ENCODE measurements around the gene ZNF385B.

The ZNF385B gene

DNA sequence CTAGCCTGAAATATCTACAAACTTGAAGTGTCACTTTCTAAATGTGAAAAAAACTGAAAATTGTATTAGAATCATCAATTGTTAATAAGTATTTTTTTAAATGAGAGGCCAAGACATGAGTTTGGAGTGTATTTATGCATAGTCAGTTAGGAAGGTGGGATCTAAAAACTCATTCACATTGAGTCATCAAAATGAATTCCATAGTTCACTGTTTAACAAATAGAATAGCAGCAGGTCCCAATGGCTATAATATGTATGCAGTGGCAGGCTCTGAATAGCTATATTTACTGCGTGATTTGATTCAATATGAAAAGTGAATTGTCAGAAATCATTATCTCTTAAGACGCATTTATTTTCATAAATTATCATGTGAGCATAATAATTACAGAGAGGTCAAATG, 256.1 kb downstream of the ZNF385B start:
- no peak overlapping the region for H3K4me3 ChIP-seq (replicated peaks; ENCODE audit: insufficient read depth, low read length)
- no peaks in the 10 kb centered on the region for H3K27me3 ChIP-seq (ENCODE audit: insufficient read depth, poor library complexity, severe bottlenecking)
- no peak for DNase-seq (ENCODE audit: low read depth in 1 of 2, low spot score in 1 of 2)
- H3K27ac ChIP-seq (replicated peaks) = no peak overlapping the region
- no peak for TF ChIP-seq SPI1 (IDR thresholded peaks at IDR 0.05; ENCODE audit: borderline replicate concordance, low read depth)

DNA sequence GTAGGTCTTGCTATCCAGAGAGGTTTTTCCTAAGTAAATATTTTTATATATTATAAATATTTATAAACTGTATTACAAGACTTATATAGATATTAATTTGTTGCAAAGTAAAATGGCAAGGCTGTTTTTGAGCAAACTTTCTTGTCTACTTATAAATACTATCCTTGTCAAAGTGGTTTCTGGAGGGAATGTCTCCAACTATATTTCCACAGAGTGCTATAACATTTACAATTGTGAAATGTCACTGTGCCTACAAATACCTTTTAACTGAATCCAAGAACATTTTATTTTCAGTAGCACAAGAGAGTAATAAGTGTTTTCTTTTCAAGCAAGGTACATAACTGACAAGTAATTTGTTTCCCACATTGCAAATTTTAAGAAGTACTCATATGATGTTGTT, 256.8 kb downstream of the ZNF385B start:
- H3K27me3 ChIP-seq (ENCODE audit: insufficient read depth, poor library complexity, severe bottlenecking) = no peaks in the 10 kb centered on the region
- no peak overlapping the region for H3K4me3 ChIP-seq (replicated peaks; ENCODE audit: insufficient read depth, low read length)
- no peak for TF ChIP-seq GABPA (IDR thresholded peaks at IDR 0.05; ENCODE audit: low read depth)
- no peak for TF ChIP-seq POLR2AphosphoS5 (IDR thresholded peaks at IDR 0.05; ENCODE audit: low read depth)
- TF ChIP-seq, protein P1, sequence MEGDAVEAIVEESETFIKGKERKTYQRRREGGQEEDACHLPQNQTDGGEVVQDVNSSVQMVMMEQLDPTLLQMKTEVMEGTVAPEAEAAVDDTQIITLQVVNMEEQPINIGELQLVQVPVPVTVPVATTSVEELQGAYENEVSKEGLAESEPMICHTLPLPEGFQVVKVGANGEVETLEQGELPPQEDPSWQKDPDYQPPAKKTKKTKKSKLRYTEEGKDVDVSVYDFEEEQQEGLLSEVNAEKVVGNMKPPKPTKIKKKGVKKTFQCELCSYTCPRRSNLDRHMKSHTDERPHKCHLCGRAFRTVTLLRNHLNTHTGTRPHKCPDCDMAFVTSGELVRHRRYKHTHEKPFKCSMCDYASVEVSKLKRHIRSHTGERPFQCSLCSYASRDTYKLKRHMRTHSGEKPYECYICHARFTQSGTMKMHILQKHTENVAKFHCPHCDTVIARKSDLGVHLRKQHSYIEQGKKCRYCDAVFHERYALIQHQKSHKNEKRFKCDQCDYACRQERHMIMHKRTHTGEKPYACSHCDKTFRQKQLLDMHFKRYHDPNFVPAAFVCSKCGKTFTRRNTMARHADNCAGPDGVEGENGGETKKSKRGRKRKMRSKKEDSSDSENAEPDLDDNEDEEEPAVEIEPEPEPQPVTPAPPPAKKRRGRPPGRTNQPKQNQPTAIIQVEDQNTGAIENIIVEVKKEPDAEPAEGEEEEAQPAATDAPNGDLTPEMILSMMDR (IDR thresholded peaks at IDR 0.05; ENCODE audit: insufficient read depth, low read length) = no peak
- TF ChIP-seq, protein P2, sequence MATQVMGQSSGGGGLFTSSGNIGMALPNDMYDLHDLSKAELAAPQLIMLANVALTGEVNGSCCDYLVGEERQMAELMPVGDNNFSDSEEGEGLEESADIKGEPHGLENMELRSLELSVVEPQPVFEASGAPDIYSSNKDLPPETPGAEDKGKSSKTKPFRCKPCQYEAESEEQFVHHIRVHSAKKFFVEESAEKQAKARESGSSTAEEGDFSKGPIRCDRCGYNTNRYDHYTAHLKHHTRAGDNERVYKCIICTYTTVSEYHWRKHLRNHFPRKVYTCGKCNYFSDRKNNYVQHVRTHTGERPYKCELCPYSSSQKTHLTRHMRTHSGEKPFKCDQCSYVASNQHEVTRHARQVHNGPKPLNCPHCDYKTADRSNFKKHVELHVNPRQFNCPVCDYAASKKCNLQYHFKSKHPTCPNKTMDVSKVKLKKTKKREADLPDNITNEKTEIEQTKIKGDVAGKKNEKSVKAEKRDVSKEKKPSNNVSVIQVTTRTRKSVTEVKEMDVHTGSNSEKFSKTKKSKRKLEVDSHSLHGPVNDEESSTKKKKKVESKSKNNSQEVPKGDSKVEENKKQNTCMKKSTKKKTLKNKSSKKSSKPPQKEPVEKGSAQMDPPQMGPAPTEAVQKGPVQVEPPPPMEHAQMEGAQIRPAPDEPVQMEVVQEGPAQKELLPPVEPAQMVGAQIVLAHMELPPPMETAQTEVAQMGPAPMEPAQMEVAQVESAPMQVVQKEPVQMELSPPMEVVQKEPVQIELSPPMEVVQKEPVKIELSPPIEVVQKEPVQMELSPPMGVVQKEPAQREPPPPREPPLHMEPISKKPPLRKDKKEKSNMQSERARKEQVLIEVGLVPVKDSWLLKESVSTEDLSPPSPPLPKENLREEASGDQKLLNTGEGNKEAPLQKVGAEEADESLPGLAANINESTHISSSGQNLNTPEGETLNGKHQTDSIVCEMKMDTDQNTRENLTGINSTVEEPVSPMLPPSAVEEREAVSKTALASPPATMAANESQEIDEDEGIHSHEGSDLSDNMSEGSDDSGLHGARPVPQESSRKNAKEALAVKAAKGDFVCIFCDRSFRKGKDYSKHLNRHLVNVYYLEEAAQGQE (IDR thresholded peaks at IDR 0.05; ENCODE audit: insufficient replicate concordance, low read depth) = no peak
- no peak for TF ChIP-seq SPI1 (IDR thresholded peaks at IDR 0.05; ENCODE audit: borderline replicate concordance, low read depth)
- no peak for DNase-seq (ENCODE audit: low read depth in 1 of 2, low spot score in 1 of 2)
- no peak overlapping the region for H3K27ac ChIP-seq (replicated peaks)

DNA sequence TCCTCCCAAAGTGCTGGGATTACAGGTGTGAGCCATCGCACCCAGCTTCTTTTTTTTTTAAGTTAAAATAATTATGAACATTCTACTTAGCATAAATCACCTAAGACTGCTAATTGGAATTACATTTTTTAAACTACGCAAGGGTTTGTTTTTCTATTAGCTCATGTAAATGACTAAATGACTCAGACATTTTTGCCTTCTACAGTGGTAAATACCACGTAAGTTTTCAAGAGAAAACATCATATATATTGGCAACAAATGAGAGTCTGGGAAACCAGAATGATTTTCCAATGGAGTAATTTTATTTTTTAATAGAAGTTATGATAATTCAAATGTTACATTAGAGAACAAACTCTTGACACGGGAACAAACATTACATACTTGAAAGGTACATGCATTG, 259.0 kb downstream of the ZNF385B start:
- H3K4me3 ChIP-seq (replicated peaks; ENCODE audit: insufficient read depth, low read length) = no peak overlapping the region
- H3K27ac ChIP-seq (replicated peaks) = no peak overlapping the region
- no peak for DNase-seq (ENCODE audit: low read depth in 1 of 2, low spot score in 1 of 2)
- H3K27me3 ChIP-seq (ENCODE audit: insufficient read depth, poor library complexity, severe bottlenecking) = no peaks in the 10 kb centered on the region
- TF ChIP-seq POLR2AphosphoS5 (IDR thresholded peaks at IDR 0.05; ENCODE audit: low read depth) (no peak), GABPA (IDR thresholded peaks at IDR 0.05; ENCODE audit: low read depth) (no peak)
- TF ChIP-seq, protein P1 (IDR thresholded peaks at IDR 0.05; ENCODE audit: insufficient read depth, low read length) = no peak

DNA sequence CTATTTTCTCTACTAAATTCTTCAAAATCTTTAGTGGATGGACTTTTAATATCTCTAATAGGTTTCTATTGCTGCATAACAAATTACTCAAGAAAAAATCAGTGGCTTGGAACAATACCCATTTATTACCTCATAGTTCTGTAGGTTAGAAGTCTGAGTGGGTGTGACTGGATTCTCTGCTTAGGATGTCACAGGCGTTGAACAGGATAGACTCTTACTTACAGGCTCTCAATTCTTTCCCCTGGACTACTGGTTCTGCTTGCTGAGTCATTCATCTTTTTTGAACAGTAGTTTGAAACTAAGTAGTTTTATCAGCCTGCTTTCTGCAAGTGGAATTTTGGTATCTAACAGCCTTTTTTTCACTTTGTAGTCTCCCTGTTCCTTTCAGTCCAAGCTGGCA, 265.4 kb downstream of the ZNF385B start:
- Histone ChIP-seq H3K27ac (replicated peaks) (no peak overlapping the region), H3K4me3 (replicated peaks; ENCODE audit: insufficient read depth, low read length) (no peak overlapping the region), H3K27me3 (ENCODE audit: insufficient read depth, poor library complexity, severe bottlenecking) (no peaks in the 10 kb centered on the region)
- no peak for DNase-seq (ENCODE audit: low read depth in 1 of 2, low spot score in 1 of 2)
- TF ChIP-seq POLR2AphosphoS5 (IDR thresholded peaks at IDR 0.05; ENCODE audit: low read depth) (no peak), GABPA (IDR thresholded peaks at IDR 0.05; ENCODE audit: low read depth) (no peak), SPI1 (IDR thresholded peaks at IDR 0.05; ENCODE audit: borderline replicate concordance, low read depth) (no peak)
- TF ChIP-seq, protein P1 (IDR thresholded peaks at IDR 0.05; ENCODE audit: insufficient read depth, low read length) = no peak
- TF ChIP-seq, protein P2 (IDR thresholded peaks at IDR 0.05; ENCODE audit: insufficient replicate concordance, low read depth) = no peak
